ENCODE measurements around the gene ANKRD49.
"Not testable (repeated sequence)": the region's sequence is repeated elsewhere in the genome, so short reads cannot be mapped to it uniquely, and the experiment has no call there.

ANKRD49 gene

DNA sequence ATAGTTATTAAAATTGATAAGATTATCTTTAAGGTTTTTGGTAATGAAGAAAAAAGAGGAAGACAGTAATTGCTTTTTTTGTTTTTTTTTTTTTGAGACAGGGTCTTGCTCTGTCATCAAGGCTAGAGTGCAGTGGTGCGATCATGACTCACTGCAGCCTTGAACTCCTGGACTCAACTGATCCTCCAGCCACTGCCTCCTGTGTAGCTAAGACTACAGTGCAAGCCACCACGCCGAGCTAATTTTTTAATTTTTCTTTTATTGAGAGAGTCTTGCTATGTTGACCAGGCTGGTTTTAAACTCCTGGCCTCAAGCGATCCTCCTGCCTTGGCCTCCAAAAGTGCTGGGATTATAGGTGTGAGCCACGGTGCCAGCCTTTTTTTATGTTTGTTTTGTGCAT lies 12.7 kb downstream of the ANKRD49 start:
- not testable (repeated sequence) for H3K9ac ChIP-seq (ENCODE audit: low read length); H3K9me3 ChIP-seq (ENCODE audit: insufficient read depth, low read depth, low read length); H3K14ac ChIP-seq (ENCODE audit: low read length); DNase-seq; H4K12ac ChIP-seq (ENCODE audit: low read depth, low read length); H3K4me2 ChIP-seq (ENCODE audit: low read length); H3K79me2 ChIP-seq (ENCODE audit: control insufficient read depth, insufficient read depth, low read length, poor library complexity); H2AK5ac ChIP-seq (ENCODE audit: low read length); H3K27me3 ChIP-seq (ENCODE audit: insufficient read depth, low read length); H3K79me1 ChIP-seq (ENCODE audit: low read length); H2BK12ac ChIP-seq (ENCODE audit: low read length); H3K4ac ChIP-seq (ENCODE audit: low read depth, low read length); H3K4me1 ChIP-seq (ENCODE audit: control insufficient read depth in 1 of 2, insufficient read depth in 2 of 2, low read length in 2 of 2); H4K8ac ChIP-seq (ENCODE audit: low read depth, low read length); H3K23ac ChIP-seq (ENCODE audit: low read length); H3K27ac ChIP-seq (ENCODE audit: low read depth, low read length); H2BK5ac ChIP-seq (ENCODE audit: low read depth, low read length, poor library complexity); H2BK120ac ChIP-seq (ENCODE audit: insufficient read depth, low read length, poor library complexity); H2AFZ ChIP-seq (ENCODE audit: insufficient read depth, low read length, poor library complexity); H3K18ac ChIP-seq (ENCODE audit: low read length); H4K91ac ChIP-seq (ENCODE audit: low read depth, low read length); H3K36me3 ChIP-seq (ENCODE audit: control insufficient read depth in 1 of 2, insufficient read depth in 2 of 2, low read length in 2 of 2); H3K4me3 ChIP-seq (ENCODE audit: low read depth, low read length)
- no CpG with 5 or more reads among the region's 5 CpGs for WGBS (ENCODE audit: extremely low coverage, insufficient coverage, insufficient read length)

- Histone ChIP-seq H2AFZ (ENCODE audit: insufficient read depth, low read length, poor library complexity) (no peak overlapping the region), H3K27me3 (ENCODE audit: insufficient read depth, low read length) (no peaks in the 10 kb centered on the region), H2BK5ac (ENCODE audit: low read depth, low read length, poor library complexity) (no peak overlapping the region), H3K36me3 (ENCODE audit: control insufficient read depth in 1 of 2, insufficient read depth in 2 of 2, low read length in 2 of 2) (no peaks in the 10 kb centered on the region), H2BK12ac (ENCODE audit: low read length) (no peak overlapping the region), H3K14ac (ENCODE audit: low read length) (no peak overlapping the region), H4K8ac (ENCODE audit: low read depth, low read length) (no peak overlapping the region), H2BK120ac (ENCODE audit: insufficient read depth, low read length, poor library complexity) (no peak overlapping the region), H3K4me3 (ENCODE audit: low read depth, low read length) (no peak overlapping the region), H2AK5ac (ENCODE audit: low read length) (no peak overlapping the region), H3K27ac (ENCODE audit: low read depth, low read length) (no peak overlapping the region), H3K79me2 (ENCODE audit: control insufficient read depth, insufficient read depth, low read length, poor library complexity) (no peaks in the 10 kb centered on the region), H3K18ac (ENCODE audit: low read length) (no peak overlapping the region), H3K9ac (ENCODE audit: low read length) (no peak overlapping the region), H3K4ac (ENCODE audit: low read depth, low read length) (no peak overlapping the region), H3K23ac (ENCODE audit: low read length) (no peak overlapping the region), H3K4me1 (ENCODE audit: control insufficient read depth in 1 of 2, insufficient read depth in 2 of 2, low read length in 2 of 2) (peaks cover under 1 to 2% of the 10 kb centered on the region in 2 experiments), H4K91ac (ENCODE audit: low read depth, low read length) (no peak overlapping the region), H4K12ac (ENCODE audit: low read depth, low read length) (no peak overlapping the region), H3K9me3 (ENCODE audit: insufficient read depth, low read depth, low read length) (no peaks in the 10 kb centered on the region), H3K79me1 (ENCODE audit: low read length) (no peaks in the 10 kb centered on the region), H3K4me2 (ENCODE audit: low read length) (no peak overlapping the region)
- WGBS (ENCODE audit: extremely low coverage, insufficient coverage, insufficient read length) = no CpG with 5 or more reads among the region's 4 CpGs
- DNase-seq = no peak
Measured at GRCh38 chr11:94507485-94507884, 13.7 kb downstream of the ANKRD49 start.

- Histone ChIP-seq H2BK12ac (ENCODE audit: low read length) (no peak within 1 kb of the TSS), H3K4ac (ENCODE audit: low read depth, low read length) (no peak within 1 kb of the TSS), H2AK5ac (ENCODE audit: low read length) (no peak within 1 kb of the TSS), H3K4me2 (ENCODE audit: low read length) (peak within 1 kb of the TSS; percentile 92), H4K91ac (ENCODE audit: low read depth, low read length) (no peak within 1 kb of the TSS), H4K8ac (ENCODE audit: low read depth, low read length) (no peak within 1 kb of the TSS), H2BK120ac (ENCODE audit: insufficient read depth, low read length, poor library complexity) (no peak within 1 kb of the TSS), H3K14ac (ENCODE audit: low read length) (no peak within 1 kb of the TSS), H3K23ac (ENCODE audit: low read length) (no peak within 1 kb of the TSS), H3K9me3 (ENCODE audit: insufficient read depth, low read depth, low read length) (no peaks in the 10 kb centered on the region), H3K27me3 (ENCODE audit: insufficient read depth, low read length) (no peaks in the 10 kb centered on the region), H3K79me1 (ENCODE audit: low read length) (no peaks in the 10 kb centered on the region), H3K79me2 (ENCODE audit: control insufficient read depth, insufficient read depth, low read length, poor library complexity) (no peaks in the 10 kb centered on the region), H3K27ac (ENCODE audit: low read depth, low read length) (no peak within 1 kb of the TSS), H3K18ac (ENCODE audit: low read length) (no peak within 1 kb of the TSS), H3K4me3 (ENCODE audit: low read depth, low read length) (peak within 1 kb of the TSS; percentile 70), H3K9ac (ENCODE audit: low read length) (no peak within 1 kb of the TSS), H4K12ac (ENCODE audit: low read depth, low read length) (no peak within 1 kb of the TSS), H2BK5ac (ENCODE audit: low read depth, low read length, poor library complexity) (no peak within 1 kb of the TSS), H2AFZ (ENCODE audit: insufficient read depth, low read length, poor library complexity) (peak within 1 kb of the TSS; percentile 8), H3K4me1 (ENCODE audit: control insufficient read depth in 1 of 2, insufficient read depth in 2 of 2, low read length in 2 of 2) (peaks cover 2 to 4% of the 10 kb centered on the region in 2 experiments), H3K36me3 (ENCODE audit: control insufficient read depth in 1 of 2, insufficient read depth in 2 of 2, low read length in 2 of 2) (no peaks in the 10 kb centered on the region)
- no CpG with 5 or more reads among the region's 53 CpGs for WGBS (ENCODE audit: extremely low coverage, insufficient coverage, insufficient read length)
- DNase-seq = peak; percentile 48 to 68
Measured at GRCh38 chr11:94511932-94512781, 18.4 kb downstream of the ANKRD49 start, which contains the start of gene C11orf97. Gene C11orf97 (plus strand): TSS chr11:94512461. CDS start chr11:94512529, 68 bp downstream.

DNA sequence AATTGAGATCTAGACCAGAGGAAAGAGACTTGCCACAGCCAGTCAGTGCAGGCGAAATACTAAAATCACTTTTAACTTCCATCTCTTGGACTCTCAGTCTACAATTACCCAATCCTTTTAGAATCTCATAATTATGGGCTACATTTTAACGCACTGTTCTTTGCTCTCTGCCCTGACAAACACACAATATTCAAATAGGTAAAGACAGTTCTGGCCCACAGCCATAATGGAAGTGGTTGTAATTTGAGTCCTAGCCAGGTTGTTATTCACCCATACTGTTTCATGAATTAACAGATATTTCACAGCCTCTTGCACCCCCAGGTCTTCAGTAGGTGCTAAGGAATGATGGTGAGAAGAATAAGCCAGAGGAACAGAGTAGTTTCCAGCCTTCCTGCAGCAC lies 19.3 kb downstream of the ANKRD49 start:
- H2AFZ ChIP-seq (ENCODE audit: insufficient read depth, low read length, poor library complexity) = no peak overlapping the region
- H4K12ac ChIP-seq (ENCODE audit: low read depth, low read length) = no peak overlapping the region
- no peak for DNase-seq
- H2BK5ac ChIP-seq (ENCODE audit: low read depth, low read length, poor library complexity) = no peak overlapping the region
- no peak overlapping the region for H2BK12ac ChIP-seq (ENCODE audit: low read length)
- no peak overlapping the region for H3K4ac ChIP-seq (ENCODE audit: low read depth, low read length)
- no peak overlapping the region for H2BK120ac ChIP-seq (ENCODE audit: insufficient read depth, low read length, poor library complexity)
- no peak overlapping the region for H4K91ac ChIP-seq (ENCODE audit: low read depth, low read length)
- H3K14ac ChIP-seq (ENCODE audit: low read length) = no peak overlapping the region
- WGBS (ENCODE audit: extremely low coverage, insufficient coverage, insufficient read length) = no CpG with 5 or more reads among the region's 2 CpGs
- H4K8ac ChIP-seq (ENCODE audit: low read depth, low read length) = no peak overlapping the region
- H2AK5ac ChIP-seq (ENCODE audit: low read length) = no peak overlapping the region
- no peak overlapping the region for H3K9ac ChIP-seq (ENCODE audit: low read length)
- peaks cover 2 to 4% of the 10 kb centered on the region in 2 experiments for H3K4me1 ChIP-seq (ENCODE audit: control insufficient read depth in 1 of 2, insufficient read depth in 2 of 2, low read length in 2 of 2)
- H3K79me1 ChIP-seq (ENCODE audit: low read length) = no peaks in the 10 kb centered on the region
- H3K36me3 ChIP-seq (ENCODE audit: control insufficient read depth in 1 of 2, insufficient read depth in 2 of 2, low read length in 2 of 2) = no peaks in the 10 kb centered on the region
- H3K18ac ChIP-seq (ENCODE audit: low read length) = no peak overlapping the region
- no peak overlapping the region for H3K27ac ChIP-seq (ENCODE audit: low read depth, low read length)
- H3K23ac ChIP-seq (ENCODE audit: low read length) = no peak overlapping the region
- no peaks in the 10 kb centered on the region for H3K27me3 ChIP-seq (ENCODE audit: insufficient read depth, low read length)
- no peaks in the 10 kb centered on the region for H3K9me3 ChIP-seq (ENCODE audit: insufficient read depth, low read depth, low read length)
- H3K4me2 ChIP-seq (ENCODE audit: low read length) = no peak overlapping the region
- H3K79me2 ChIP-seq (ENCODE audit: control insufficient read depth, insufficient read depth, low read length, poor library complexity) = no peaks in the 10 kb centered on the region
- H3K4me3 ChIP-seq (ENCODE audit: low read depth, low read length) = no peak overlapping the region
